ENCODE results near the gene RNF8. TPM values are rescaled to one million over a fixed set of nuclear protein-coding genes. Genes with fewer than 3 reads are reported as not detected.

The RNF8 gene
- total and polyA plus RNA-seq, 9 of the 15 experiments (the other 6 are each of a cell fraction or from before 2014, with no cell fraction given) = 10.6 to 47.0 (median 37.5) TPM

DNA sequence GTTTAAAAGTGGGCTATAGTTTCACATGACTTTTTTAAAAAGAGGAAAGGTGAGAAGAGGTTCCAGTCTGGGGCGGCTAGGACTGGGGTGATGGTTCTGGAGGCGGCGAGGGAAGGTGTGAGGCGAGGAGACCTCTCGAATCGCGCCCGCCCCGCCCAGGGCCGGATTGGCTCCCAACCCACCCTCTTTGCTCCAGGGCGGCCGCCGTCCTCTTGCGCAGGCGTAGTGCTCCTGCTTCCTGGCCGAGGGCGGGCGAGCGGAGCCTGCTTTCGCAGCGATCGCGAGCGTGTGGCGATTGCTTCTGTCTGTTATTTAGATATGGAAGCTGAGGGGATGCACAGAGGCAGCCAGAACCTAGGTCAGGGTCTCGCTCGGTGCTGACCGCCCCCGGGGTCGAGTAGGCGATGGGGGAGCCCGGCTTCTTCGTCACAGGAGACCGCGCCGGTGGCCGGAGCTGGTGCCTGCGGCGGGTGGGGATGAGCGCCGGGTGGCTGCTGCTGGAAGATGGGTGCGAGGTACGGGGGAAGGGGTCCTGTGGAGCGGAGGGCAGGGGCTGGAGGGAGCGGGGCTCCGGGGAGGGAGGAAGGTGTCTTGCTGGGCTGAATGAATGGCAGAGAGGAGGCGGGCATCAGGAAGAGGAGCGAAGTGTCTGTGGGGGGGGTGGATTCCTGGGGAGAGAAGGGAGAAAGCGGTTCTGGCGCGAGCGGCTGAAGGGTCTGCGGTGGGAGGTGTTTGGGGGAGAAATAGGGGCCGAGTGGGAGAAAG is at the start of gene RNF8 (continued):
- TF ChIP-seq, protein P1, sequence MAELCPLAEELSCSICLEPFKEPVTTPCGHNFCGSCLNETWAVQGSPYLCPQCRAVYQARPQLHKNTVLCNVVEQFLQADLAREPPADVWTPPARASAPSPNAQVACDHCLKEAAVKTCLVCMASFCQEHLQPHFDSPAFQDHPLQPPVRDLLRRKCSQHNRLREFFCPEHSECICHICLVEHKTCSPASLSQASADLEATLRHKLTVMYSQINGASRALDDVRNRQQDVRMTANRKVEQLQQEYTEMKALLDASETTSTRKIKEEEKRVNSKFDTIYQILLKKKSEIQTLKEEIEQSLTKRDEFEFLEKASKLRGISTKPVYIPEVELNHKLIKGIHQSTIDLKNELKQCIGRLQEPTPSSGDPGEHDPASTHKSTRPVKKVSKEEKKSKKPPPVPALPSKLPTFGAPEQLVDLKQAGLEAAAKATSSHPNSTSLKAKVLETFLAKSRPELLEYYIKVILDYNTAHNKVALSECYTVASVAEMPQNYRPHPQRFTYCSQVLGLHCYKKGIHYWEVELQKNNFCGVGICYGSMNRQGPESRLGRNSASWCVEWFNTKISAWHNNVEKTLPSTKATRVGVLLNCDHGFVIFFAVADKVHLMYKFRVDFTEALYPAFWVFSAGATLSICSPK (IDR thresholded peaks at IDR 0.05; ENCODE audit: borderline replicate concordance) = 0 out of 2 replicates have a peak, but pooled peaks have one; percentile 31
- TF ChIP-seq HDAC8 (tag; IDR thresholded peaks at IDR 0.05) = no peak
- 0 out of 2 replicates have a peak, but pooled peaks have one; percentile 22 for TF ChIP-seq MYC (IDR thresholded peaks at IDR 0.05; ENCODE audit: low read depth, low read length)
- TF ChIP-seq MYC (CRISPR knock-in tag; IDR thresholded peaks at IDR 0.05; ENCODE audit: borderline replicate concordance, low read depth) = no peak
- peak; percentile 51; the same call in 1 of the 2 replicates for TF ChIP-seq MTA3 (IDR thresholded peaks at IDR 0.05; ENCODE audit: borderline replicate concordance)
- TF ChIP-seq, protein P2, sequence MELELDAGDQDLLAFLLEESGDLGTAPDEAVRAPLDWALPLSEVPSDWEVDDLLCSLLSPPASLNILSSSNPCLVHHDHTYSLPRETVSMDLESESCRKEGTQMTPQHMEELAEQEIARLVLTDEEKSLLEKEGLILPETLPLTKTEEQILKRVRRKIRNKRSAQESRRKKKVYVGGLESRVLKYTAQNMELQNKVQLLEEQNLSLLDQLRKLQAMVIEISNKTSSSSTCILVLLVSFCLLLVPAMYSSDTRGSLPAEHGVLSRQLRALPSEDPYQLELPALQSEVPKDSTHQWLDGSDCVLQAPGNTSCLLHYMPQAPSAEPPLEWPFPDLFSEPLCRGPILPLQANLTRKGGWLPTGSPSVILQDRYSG (tag; conservative IDR thresholded peaks at IDR 0.05; ENCODE audit: low read depth) = no peak
- TF ChIP-seq, protein P3, sequence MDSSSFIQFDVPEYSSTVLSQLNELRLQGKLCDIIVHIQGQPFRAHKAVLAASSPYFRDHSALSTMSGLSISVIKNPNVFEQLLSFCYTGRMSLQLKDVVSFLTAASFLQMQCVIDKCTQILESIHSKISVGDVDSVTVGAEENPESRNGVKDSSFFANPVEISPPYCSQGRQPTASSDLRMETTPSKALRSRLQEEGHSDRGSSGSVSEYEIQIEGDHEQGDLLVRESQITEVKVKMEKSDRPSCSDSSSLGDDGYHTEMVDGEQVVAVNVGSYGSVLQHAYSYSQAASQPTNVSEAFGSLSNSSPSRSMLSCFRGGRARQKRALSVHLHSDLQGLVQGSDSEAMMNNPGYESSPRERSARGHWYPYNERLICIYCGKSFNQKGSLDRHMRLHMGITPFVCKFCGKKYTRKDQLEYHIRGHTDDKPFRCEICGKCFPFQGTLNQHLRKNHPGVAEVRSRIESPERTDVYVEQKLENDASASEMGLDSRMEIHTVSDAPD (CRISPR knock-in tag; IDR thresholded peaks at IDR 0.05) = no peak
- TF ChIP-seq, protein P4, sequence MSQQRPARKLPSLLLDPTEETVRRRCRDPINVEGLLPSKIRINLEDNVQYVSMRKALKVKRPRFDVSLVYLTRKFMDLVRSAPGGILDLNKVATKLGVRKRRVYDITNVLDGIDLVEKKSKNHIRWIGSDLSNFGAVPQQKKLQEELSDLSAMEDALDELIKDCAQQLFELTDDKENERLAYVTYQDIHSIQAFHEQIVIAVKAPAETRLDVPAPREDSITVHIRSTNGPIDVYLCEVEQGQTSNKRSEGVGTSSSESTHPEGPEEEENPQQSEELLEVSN (IDR thresholded peaks at IDR 0.05; ENCODE audit: borderline replicate concordance in 1 of 2, extremely low read depth in 1 of 2, insufficient read depth in 1 of 2, insufficient read length in 1 of 2, low read depth in 1 of 2, low read length in 1 of 2, poor library complexity in 1 of 2, severe bottlenecking in 1 of 2) = peak; percentile 91 to 96
- peak; percentile 70 for TF ChIP-seq ATF7 (IDR thresholded peaks at IDR 0.05)
- TF ChIP-seq ZBTB7A (IDR thresholded peaks at IDR 0.05; ENCODE audit: borderline replicate concordance, control insufficient read depth, low read depth, low read length) = peak; percentile 52; the same call in 1 of the 2 replicates
- 0 out of 2 replicates have a peak, but pooled peaks have one; percentile 42 for TF ChIP-seq NR2C2 (CRISPR knock-in tag; IDR thresholded peaks at IDR 0.05)
- TF ChIP-seq NR2C2 (tag; IDR thresholded peaks at IDR 0.05) = no peak
- peak; percentile 77 for TF ChIP-seq C11orf30 (IDR thresholded peaks at IDR 0.05; ENCODE audit: low read depth)
- TF ChIP-seq, protein P5, sequence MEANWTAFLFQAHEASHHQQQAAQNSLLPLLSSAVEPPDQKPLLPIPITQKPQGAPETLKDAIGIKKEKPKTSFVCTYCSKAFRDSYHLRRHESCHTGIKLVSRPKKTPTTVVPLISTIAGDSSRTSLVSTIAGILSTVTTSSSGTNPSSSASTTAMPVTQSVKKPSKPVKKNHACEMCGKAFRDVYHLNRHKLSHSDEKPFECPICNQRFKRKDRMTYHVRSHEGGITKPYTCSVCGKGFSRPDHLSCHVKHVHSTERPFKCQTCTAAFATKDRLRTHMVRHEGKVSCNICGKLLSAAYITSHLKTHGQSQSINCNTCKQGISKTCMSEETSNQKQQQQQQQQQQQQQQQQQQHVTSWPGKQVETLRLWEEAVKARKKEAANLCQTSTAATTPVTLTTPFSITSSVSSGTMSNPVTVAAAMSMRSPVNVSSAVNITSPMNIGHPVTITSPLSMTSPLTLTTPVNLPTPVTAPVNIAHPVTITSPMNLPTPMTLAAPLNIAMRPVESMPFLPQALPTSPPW (CRISPR knock-in tag; IDR thresholded peaks at IDR 0.05) = peak; percentile 28
- TF ChIP-seq, protein P6, sequence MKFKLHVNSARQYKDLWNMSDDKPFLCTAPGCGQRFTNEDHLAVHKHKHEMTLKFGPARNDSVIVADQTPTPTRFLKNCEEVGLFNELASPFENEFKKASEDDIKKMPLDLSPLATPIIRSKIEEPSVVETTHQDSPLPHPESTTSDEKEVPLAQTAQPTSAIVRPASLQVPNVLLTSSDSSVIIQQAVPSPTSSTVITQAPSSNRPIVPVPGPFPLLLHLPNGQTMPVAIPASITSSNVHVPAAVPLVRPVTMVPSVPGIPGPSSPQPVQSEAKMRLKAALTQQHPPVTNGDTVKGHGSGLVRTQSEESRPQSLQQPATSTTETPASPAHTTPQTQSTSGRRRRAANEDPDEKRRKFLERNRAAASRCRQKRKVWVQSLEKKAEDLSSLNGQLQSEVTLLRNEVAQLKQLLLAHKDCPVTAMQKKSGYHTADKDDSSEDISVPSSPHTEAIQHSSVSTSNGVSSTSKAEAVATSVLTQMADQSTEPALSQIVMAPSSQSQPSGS (CRISPR knock-in tag; IDR thresholded peaks at IDR 0.05) = no peak
- TF ChIP-seq LCOR (CRISPR knock-in tag; IDR thresholded peaks at IDR 0.05) = peak; percentile 75; the same call in 1 of the 2 replicates
- TF ChIP-seq TAF1 (IDR thresholded peaks at IDR 0.05; ENCODE audit: control insufficient read depth, extremely low read depth, insufficient read depth, low read length, severe bottlenecking) = peak; percentile 83
